Thyroid gland (tissue), 4 donors: ENCODE measurements around the gene NEUROD6. TPM values are rescaled to one million over a fixed set of nuclear protein-coding genes. Genes with fewer than 3 reads are reported as not detected.

Experiments used
- DNase-seq, 2 donors: peaks; one replicate each; pipeline ENCODE4 v3.0.0-alpha.2; 2019
- H3K27ac ChIP-seq, 3 donors: fragments of 200-600 bp; sonication (generic); 1 replicate in 2 of 3; 2 replicates in 1 of 3; pipeline ENCODE4 v1.5.1; 2016 to 2019; ENCODE audit warnings: mild to moderate bottlenecking in 1 of 3, moderate library complexity in 1 of 3
- H3K27me3 ChIP-seq: fragments of 200-600 bp; sonication (generic); one replicate; pipeline ENCODE4 v1.5.1; 2019
- H3K36me3 ChIP-seq, 2 donors: fragments of 200-600 bp; sonication (generic); one replicate each; pipeline ENCODE4 v1.5.1; 2016 to 2019
- H3K4me1 ChIP-seq, 2 donors: fragments of 200-600 bp; sonication (generic); one replicate each; pipeline ENCODE4 v1.5.1; 2017 to 2019
- H3K4me3 ChIP-seq, 3 donors: fragments of 200-600 bp; sonication (generic); replicated peaks in 1 of 3; 1 replicate in 2 of 3; 2 replicates in 1 of 3; pipeline ENCODE4 v1.5.1; 2016; ENCODE audit warnings: mild to moderate bottlenecking in 1 of 3
- H3K9me3 ChIP-seq: fragments of 200-600 bp; sonication (generic); one replicate; pipeline ENCODE4 v1.5.1; 2017
- POLR2A ChIP-seq, 2 donors: fragments of 450-650 bp; IDR thresholded peaks; one replicate each; pipeline ENCODE4 v1.6.1; 2017; ENCODE audit warnings: antibody characterized with exemption in 2 of 2, mild to moderate bottlenecking in 2 of 2, moderate library complexity in 1 of 2
- WGBS, 2 donors: methylation state at CpG; one replicate each; pipeline ENCODE4 v1.1.5; 2017; 5-methylcytosine and 5-hydroxymethylcytosine counted together
- intact Hi-C: fragments of 100-400 bp; cut with DNase I; formaldehyde crosslinking; loops from one replicate; pipeline ENCODE4 v1.15.1; 2023
- total RNA-seq, 4 donors: library from RNA; depleted of rRNA; stranded (reverse); fragments of >200 nt; gene quantifications; one replicate each; pipeline ENCODE4 v1.2.3, GENCODE V29; 2016
- TF ChIP-seq, protein P1 (sequence below), 6 experiments: fragments of 200-600 bp in 3 of 6; fragments of 450-650 bp in 3 of 6; sonication (generic) in 3 of 6; IDR thresholded peaks; one replicate each; pipeline ENCODE4 v1.5.1; 2016 to 2019; ENCODE audit warnings: antibody characterized with exemption in 6 of 6, mild to moderate bottlenecking in 2 of 6, inconsistent platforms in 1 of 6, moderate library complexity in 1 of 6

Gene NEUROD6
- total RNA-seq, 4 donors from 2014 or later, result not detected

DNA sequence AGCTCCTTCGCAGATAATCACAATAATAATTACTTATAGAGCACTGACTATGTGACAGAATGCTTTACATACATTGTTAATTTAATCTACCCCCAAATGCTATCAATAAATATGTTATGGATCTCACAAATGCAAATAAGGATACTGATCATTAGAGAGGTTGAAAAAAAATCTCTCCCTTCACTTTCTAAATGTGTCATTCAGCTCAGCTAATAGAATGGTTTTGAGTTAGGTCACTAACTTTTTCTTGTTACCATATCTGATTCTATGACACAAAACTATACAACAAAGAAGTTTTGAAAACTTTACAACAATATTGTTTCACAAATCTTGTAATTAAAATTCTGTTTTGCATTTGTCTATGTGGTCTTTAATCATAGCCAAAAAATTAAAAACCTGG is 17.4 kb downstream of the NEUROD6 start:
- DNase-seq, result no peak
- no peaks in the 10 kb centered on the region for H3K4me1 ChIP-seq
- no peak overlapping the region for H3K4me3 ChIP-seq
- H3K27me3 ChIP-seq, result no peaks in the 10 kb centered on the region
- no peak overlapping the region for H3K27ac ChIP-seq
- intact Hi-C loops, result no loop called here
- TF ChIP-seq POLR2A (IDR thresholded peaks at IDR 0.05), result no peak
- TF ChIP-seq, protein P1, sequence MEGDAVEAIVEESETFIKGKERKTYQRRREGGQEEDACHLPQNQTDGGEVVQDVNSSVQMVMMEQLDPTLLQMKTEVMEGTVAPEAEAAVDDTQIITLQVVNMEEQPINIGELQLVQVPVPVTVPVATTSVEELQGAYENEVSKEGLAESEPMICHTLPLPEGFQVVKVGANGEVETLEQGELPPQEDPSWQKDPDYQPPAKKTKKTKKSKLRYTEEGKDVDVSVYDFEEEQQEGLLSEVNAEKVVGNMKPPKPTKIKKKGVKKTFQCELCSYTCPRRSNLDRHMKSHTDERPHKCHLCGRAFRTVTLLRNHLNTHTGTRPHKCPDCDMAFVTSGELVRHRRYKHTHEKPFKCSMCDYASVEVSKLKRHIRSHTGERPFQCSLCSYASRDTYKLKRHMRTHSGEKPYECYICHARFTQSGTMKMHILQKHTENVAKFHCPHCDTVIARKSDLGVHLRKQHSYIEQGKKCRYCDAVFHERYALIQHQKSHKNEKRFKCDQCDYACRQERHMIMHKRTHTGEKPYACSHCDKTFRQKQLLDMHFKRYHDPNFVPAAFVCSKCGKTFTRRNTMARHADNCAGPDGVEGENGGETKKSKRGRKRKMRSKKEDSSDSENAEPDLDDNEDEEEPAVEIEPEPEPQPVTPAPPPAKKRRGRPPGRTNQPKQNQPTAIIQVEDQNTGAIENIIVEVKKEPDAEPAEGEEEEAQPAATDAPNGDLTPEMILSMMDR (IDR thresholded peaks at IDR 0.05), result no peak
- no peaks in the 10 kb centered on the region for H3K36me3 ChIP-seq
- 84 to 93% methylated on average over 1 of the region's 1 CpG for WGBS, 2 donors
- no peaks in the 10 kb centered on the region for H3K9me3 ChIP-seq

DNA sequence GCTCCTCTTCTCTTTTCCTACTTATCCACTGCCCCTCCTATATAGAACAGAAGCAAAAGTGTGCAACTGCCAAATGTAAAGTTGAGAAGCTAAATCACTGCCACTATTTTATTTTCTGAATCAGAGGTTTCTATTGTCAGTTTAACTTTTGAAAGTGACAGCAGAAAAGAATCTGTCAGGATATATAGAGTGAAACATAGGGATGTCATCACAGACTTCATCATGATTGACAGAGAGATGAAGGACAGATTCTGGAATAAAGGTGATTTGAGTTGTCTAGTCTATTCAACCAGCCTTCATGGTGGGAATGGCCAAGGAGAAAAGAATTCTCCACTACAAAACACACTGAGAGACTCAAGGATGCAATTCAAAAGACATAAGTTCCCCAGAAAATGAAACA is 19.9 kb downstream of the NEUROD6 start:
- no peak overlapping the region for H3K27ac ChIP-seq
- H3K9me3 ChIP-seq, result no peaks in the 10 kb centered on the region
- TF ChIP-seq, protein P1 (IDR thresholded peaks at IDR 0.05), result no peak
- no peak for TF ChIP-seq POLR2A (IDR thresholded peaks at IDR 0.05)
- no peaks in the 10 kb centered on the region for H3K4me1 ChIP-seq
- H3K4me3 ChIP-seq, result no peak overlapping the region
- intact Hi-C loops, result no loop called here
- no peak for DNase-seq
- H3K36me3 ChIP-seq, result no peaks in the 10 kb centered on the region
- no peaks in the 10 kb centered on the region for H3K27me3 ChIP-seq

DNA sequence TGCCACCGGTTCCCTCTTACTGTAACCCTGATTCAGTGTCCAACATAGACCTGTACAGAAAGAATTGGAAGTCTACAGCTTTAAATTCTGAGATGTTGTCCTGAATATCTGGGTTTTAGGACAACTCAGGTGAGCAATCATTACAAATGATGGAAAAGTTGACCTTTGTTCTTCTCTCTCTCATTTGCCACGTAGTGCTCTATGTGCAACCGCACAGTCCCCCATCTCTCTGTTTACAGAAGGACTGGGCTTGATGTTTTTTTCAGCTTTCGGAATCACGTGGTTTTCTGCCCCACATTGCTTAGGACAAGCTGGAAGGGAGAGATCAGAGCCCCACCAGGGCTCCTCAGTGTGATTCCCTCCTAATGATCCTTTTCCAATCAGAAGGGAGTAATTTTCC is 22.2 kb downstream of the NEUROD6 start:
- no peak for TF ChIP-seq POLR2A (IDR thresholded peaks at IDR 0.05)
- TF ChIP-seq, protein P1 (IDR thresholded peaks at IDR 0.05), result no peak
- no peaks in the 10 kb centered on the region for H3K36me3 ChIP-seq
- no peaks in the 10 kb centered on the region for H3K9me3 ChIP-seq
- H3K4me3 ChIP-seq, result no peak overlapping the region
- H3K27ac ChIP-seq, result no peak overlapping the region
- WGBS, 2 donors, result 78 to 79% methylated on average over 5 of the region's 5 CpGs
- intact Hi-C loops, result no loop called here
- H3K4me1 ChIP-seq, result no peaks in the 10 kb centered on the region
- no peak for DNase-seq
- H3K27me3 ChIP-seq, result no peaks in the 10 kb centered on the region

DNA sequence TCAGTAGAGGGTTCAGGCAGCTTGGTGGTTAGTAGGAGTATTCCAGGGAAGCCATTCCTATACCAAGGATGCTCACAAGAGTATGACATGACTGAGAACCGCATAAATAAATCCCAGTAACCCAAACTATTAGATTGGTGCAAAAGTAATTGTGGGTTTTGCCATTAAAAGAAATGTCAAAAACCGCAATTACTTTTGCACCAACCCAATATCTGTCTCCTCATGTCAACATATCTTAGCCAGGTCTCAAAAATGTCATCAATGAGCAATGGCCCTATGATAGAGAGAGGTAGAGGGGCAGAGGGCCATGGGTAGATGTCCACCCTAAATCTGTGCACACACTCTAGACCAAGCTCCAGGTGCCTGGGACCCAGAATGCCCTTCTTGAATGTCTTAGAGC is 23.6 kb downstream of the NEUROD6 start:
- H3K36me3 ChIP-seq, result no peaks in the 10 kb centered on the region
- no peaks in the 10 kb centered on the region for H3K9me3 ChIP-seq
- H3K4me3 ChIP-seq, result no peak overlapping the region
- WGBS, 2 donors, result 83 to 88% methylated on average over 2 of the region's 2 CpGs
- intact Hi-C loops, result no loop called here
- no peak for DNase-seq
- H3K4me1 ChIP-seq, result no peaks in the 10 kb centered on the region
- TF ChIP-seq, protein P1 (IDR thresholded peaks at IDR 0.05), result no peak
- TF ChIP-seq POLR2A (IDR thresholded peaks at IDR 0.05), result no peak
- H3K27ac ChIP-seq, result no peak overlapping the region
- no peaks in the 10 kb centered on the region for H3K27me3 ChIP-seq

DNA sequence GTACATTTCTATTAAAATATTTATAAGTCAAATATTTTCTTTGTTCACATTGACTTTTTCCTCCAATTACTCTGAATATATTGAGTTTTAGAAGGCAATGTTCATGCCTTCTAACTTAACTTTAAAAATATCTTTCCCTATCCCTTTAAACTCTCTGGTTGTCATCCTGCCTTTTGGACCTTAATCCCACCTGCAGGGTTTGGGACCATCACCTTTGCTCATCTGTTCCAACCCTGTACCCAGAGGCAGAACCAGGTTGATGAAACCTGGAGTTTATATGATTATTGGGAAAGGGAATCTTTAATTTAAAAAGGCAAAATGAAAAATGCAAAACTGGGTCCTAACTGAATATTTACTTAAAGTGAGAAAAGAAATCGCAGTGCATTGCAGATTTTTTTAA is 24.8 kb downstream of the NEUROD6 start:
- H3K36me3 ChIP-seq, result no peaks in the 10 kb centered on the region
- H3K4me1 ChIP-seq, result no peaks in the 10 kb centered on the region
- intact Hi-C loops, result no loop called here
- H3K4me3 ChIP-seq, result no peak overlapping the region
- WGBS, 2 donors, result 90 to 95% methylated on average over 1 of the region's 1 CpG
- H3K27ac ChIP-seq, result no peak overlapping the region
- DNase-seq, result no peak
- TF ChIP-seq POLR2A (IDR thresholded peaks at IDR 0.05), result no peak
- TF ChIP-seq, protein P1 (IDR thresholded peaks at IDR 0.05), result no peak
- H3K9me3 ChIP-seq, result no peaks in the 10 kb centered on the region
- no peaks in the 10 kb centered on the region for H3K27me3 ChIP-seq
